ENCODE data around the gene ACADL. TPM values are rescaled to one million over a fixed set of nuclear protein-coding genes. Genes with fewer than 3 reads are reported as not detected.
A peak's percentile ranks its signal among the peaks of the same experiment; 100 is the strongest.

Gene ACADL
- total and polyA plus RNA-seq, 2 of the 13 experiments (the other 11 are each of a cell fraction or from before 2014, with no cell fraction given): not detected

GRCh38 chr2:210171309-210172218, 53.7 kb downstream of the ACADL start, which contains the start of gene KANSL1L (continued):
- TF ChIP-seq TFDP2 (CRISPR knock-in tag; IDR thresholded peaks at IDR 0.05) (peak; percentile 90), NCOR1 (IDR thresholded peaks at IDR 0.05; ENCODE audit: borderline replicate concordance, low read length) (no peak), FOXK2 (IDR thresholded peaks at IDR 0.05) (no peak), ZSCAN30 (CRISPR knock-in tag; IDR thresholded peaks at IDR 0.05) (peak; percentile 78; the same call in 1 of the 2 replicates), POLR2A (IDR thresholded peaks at IDR 0.05; ENCODE audit: insufficient read depth in 1 of 2, low read depth in 2 of 2, low read length in 2 of 2) (peak; percentile 66 to 83), THAP11 (CRISPR knock-in tag; IDR thresholded peaks at IDR 0.05) (no peak), MTF2 (CRISPR knock-in tag; IDR thresholded peaks at IDR 0.05; ENCODE audit: borderline replicate concordance) (no peak), HNRNPH1 (optimal IDR thresholded peaks at IDR 0.05; ENCODE audit: low read depth, low read length) (no peak), ZFP37 (CRISPR knock-in tag; IDR thresholded peaks at IDR 0.05; ENCODE audit: borderline replicate concordance) (peak; percentile 90; the same call in 1 of the 2 replicates), SMARCC2 (IDR thresholded peaks at IDR 0.05) (no peak), ZUFSP (CRISPR knock-in tag; IDR thresholded peaks at IDR 0.05; ENCODE audit: borderline replicate concordance) (no peak), ZBTB14 (CRISPR knock-in tag; IDR thresholded peaks at IDR 0.05) (no peak), MAF1 (CRISPR knock-in tag; IDR thresholded peaks at IDR 0.05; ENCODE audit: borderline replicate concordance) (no peak), AHR (CRISPR knock-in tag; IDR thresholded peaks at IDR 0.05) (no peak), KDM4B (CRISPR knock-in tag; IDR thresholded peaks at IDR 0.05) (peak; percentile 65; the same call in 1 of the 2 replicates), ZNF7 (CRISPR knock-in tag; IDR thresholded peaks at IDR 0.05) (no peak), JUND (CRISPR knock-in tag; IDR thresholded peaks at IDR 0.05) (no peak), ZNF691 (CRISPR knock-in tag; IDR thresholded peaks at IDR 0.05; ENCODE audit: borderline replicate concordance, low read depth) (0 out of 2 replicates have a peak, but pooled peaks have one; percentile 65), POGK (CRISPR knock-in tag; conservative IDR thresholded peaks at IDR 0.05) (peak; percentile 62; the same call in 1 of the 2 replicates), TFDP1 (CRISPR knock-in tag; IDR thresholded peaks at IDR 0.05; ENCODE audit: borderline replicate concordance) (peak; percentile 87), ZNF772 (CRISPR knock-in tag; IDR thresholded peaks at IDR 0.05) (no peak), PCBP2 (optimal IDR thresholded peaks at IDR 0.05; ENCODE audit: low read depth, low read length, poor library complexity, severe bottlenecking) (no peak)

Data from HepG2 (cell line).